A673 (cell line): ENCODE results near the gene CXorf38. TPM values are rescaled to one million over a fixed set of nuclear protein-coding genes. Genes with fewer than 3 reads are reported as not detected.

Source experiments
- BruUV-seq: library from RNA; stranded (reverse); fragments of 400-500 nt; replicated peaks from 2 replicates; lab custom pipeline; 2021; lab: Mats Ljungman, UMichigan
- CTCF ChIA-PET: fragments of 300-600 bp; sonication (Branson Sonifier 250); formaldehyde crosslinking; loops from one replicate; lab custom pipeline; 2022; ENCODE audit warnings: antibody characterized with exemption; lab: Charles Lee
- POLR2A ChIA-PET: fragments of 300-600 bp; sonication (Branson Sonifier 250); formaldehyde crosslinking; loops from one replicate; lab custom pipeline; 2022; ENCODE audit warnings: antibody characterized with exemption; ENCODE audit not compliant: low non-redundant PET; lab: Charles Lee
- DNase-seq: peaks from one replicate; pipeline ENCODE4 v3.0.0-alpha.2; 2015; ENCODE audit warnings: low spot score
- H3K27ac ChIP-seq: fragments of 200-600 bp; sonication (generic); 2 replicates; pipeline ENCODE4 v1.5.1; 2016; ENCODE audit warnings: mixed run types, low read depth, mild to moderate bottlenecking, mixed read lengths, antibody characterized with exemption, low read length; ENCODE audit not compliant: poor library complexity, severe bottlenecking
- H3K27me3 ChIP-seq: fragments of 200-600 bp; sonication (generic); replicated peaks from 2 replicates; pipeline ENCODE4 v1.6.1; 2017; ENCODE audit warnings: mixed run types, low read depth, mild to moderate bottlenecking, mixed read lengths, antibody characterized with exemption, low read length; ENCODE audit not compliant: insufficient read depth, poor library complexity
- H3K36me3 ChIP-seq: fragments of 200-600 bp; sonication (generic); 2 replicates; pipeline ENCODE4 v1.6.1; 2016; ENCODE audit warnings: mixed run types, mild to moderate bottlenecking, mixed read lengths, antibody characterized with exemption, low read length; ENCODE audit not compliant: insufficient read depth, poor library complexity, severe bottlenecking
- H3K4me1 ChIP-seq: fragments of 200-600 bp; sonication (generic); 2 replicates; pipeline ENCODE4 v1.6.1; 2017; ENCODE audit warnings: mixed run types, mild to moderate bottlenecking, mixed read lengths, antibody characterized with exemption, low read length; ENCODE audit not compliant: insufficient read depth, poor library complexity, severe bottlenecking
- H3K4me3 ChIP-seq: fragments of 200-600 bp; sonication (generic); 2 replicates; pipeline ENCODE4 v1.5.1; 2016; ENCODE audit warnings: low read depth, mixed run types, mild to moderate bottlenecking, mixed read lengths, low read length; ENCODE audit not compliant: poor library complexity, severe bottlenecking
- H3K9me3 ChIP-seq: fragments of 200-600 bp; sonication (generic); 2 replicates; pipeline ENCODE4 v1.6.1; 2016; ENCODE audit warnings: mixed run types, low read depth, mild to moderate bottlenecking, mixed read lengths, antibody characterized with exemption, low read length; ENCODE audit not compliant: poor library complexity, severe bottlenecking
- CTCF ChIP-seq: fragments of 300-800, 200-600 bp; sonication (generic); conservative IDR thresholded peaks from 2 replicates; pipeline ENCODE4 v1.5.1; 2017; ENCODE audit warnings: low read depth, mild to moderate bottlenecking, antibody characterized with exemption, low read length, moderate library complexity, mixed read lengths
- EZH2 ChIP-seq: fragments of 200-600 bp; sonication (generic); IDR thresholded peaks from 2 replicates; pipeline ENCODE4 v1.6.1; 2017; ENCODE audit warnings: borderline replicate concordance, low read depth, mild to moderate bottlenecking, mixed read lengths, antibody characterized with exemption, low read length; ENCODE audit not compliant: poor library complexity, severe bottlenecking
- intact Hi-C: fragments of 100-400 bp; cut with micrococcal nuclease; formaldehyde crosslinking; loops from one replicate; pipeline ENCODE4 v1.10.0; 2022; ENCODE audit not compliant: unreplicated experiment
- total RNA-seq: library from RNA; stranded (reverse); gene quantifications from 2 replicates; pipeline ENCODE4 v1.2.3, GENCODE V29; 2021

Gene CXorf38
- total RNA-seq, 1 experiment from 2014 or later: 8.1 TPM

- intact Hi-C loops: no loop called here
- POLR2A ChIA-PET: no interaction called here
- H3K27me3 ChIP-seq: no peaks in the 10 kb centered on the region
- no TSS peak for BruUV-seq
- CTCF ChIA-PET: no interaction called here
- DNase-seq: no peak
- TF ChIP-seq EZH2: no peak
- TF ChIP-seq CTCF: no peak
- H3K27ac ChIP-seq: no peak overlapping the region
- no peaks in the 10 kb centered on the region for H3K4me1 ChIP-seq
- no peaks in the 10 kb centered on the region for H3K9me3 ChIP-seq
- no peak overlapping the region for H3K4me3 ChIP-seq
- peaks cover 30% of the 10 kb centered on the region for H3K36me3 ChIP-seq
These were observed 9.7 kb downstream of the CXorf38 start for GRCh38 chrX:40637687-40638086.

GRCh38 chrX:40632199-40632598 is 15.2 kb downstream of the CXorf38 start:
- intact Hi-C loops: no loop called here
- Histone ChIP-seq H3K4me3 (no peak overlapping the region), H3K27me3 (no peaks in the 10 kb centered on the region), H3K36me3 (peaks cover 32% of the 10 kb centered on the region), H3K27ac (no peak overlapping the region), H3K9me3 (no peaks in the 10 kb centered on the region), H3K4me1 (no peaks in the 10 kb centered on the region)
- ChIA-PET CTCF (no interaction called here), POLR2A (no interaction called here)
- BruUV-seq: no TSS peak
- no peak for DNase-seq
- TF ChIP-seq EZH2 (no peak), CTCF (no peak)

GRCh38 chrX:40628506-40628905 is 18.9 kb downstream of the CXorf38 start:
- H3K36me3 ChIP-seq: peaks cover 18% of the 10 kb centered on the region
- CTCF ChIA-PET: interaction anchor here (0.7 kb wide), 1 partner anchor 84 kb away, joined by 3 read pairs; no protein-coding TSS in a partner anchor

More at GRCh38 chrX:40628506-40628905, 18.9 kb downstream of the CXorf38 start:
- intact Hi-C loops: no loop called here
- H3K4me3 ChIP-seq: no peak overlapping the region
- no peak for DNase-seq
- BruUV-seq: no TSS peak
- POLR2A ChIA-PET: interaction anchor here (0.6 kb wide), 1 partner anchor 730 kb away, joined by 8 read pairs; no protein-coding TSS in a partner anchor
- no peaks in the 10 kb centered on the region for H3K4me1 ChIP-seq
- H3K9me3 ChIP-seq: no peaks in the 10 kb centered on the region
- no peak overlapping the region for H3K27ac ChIP-seq
- no peaks in the 10 kb centered on the region for H3K27me3 ChIP-seq
- TF ChIP-seq EZH2 (no peak), CTCF (no peak)
